Measurements from ENCODE around the gene TLN1.

The TLN1 gene

DNA sequence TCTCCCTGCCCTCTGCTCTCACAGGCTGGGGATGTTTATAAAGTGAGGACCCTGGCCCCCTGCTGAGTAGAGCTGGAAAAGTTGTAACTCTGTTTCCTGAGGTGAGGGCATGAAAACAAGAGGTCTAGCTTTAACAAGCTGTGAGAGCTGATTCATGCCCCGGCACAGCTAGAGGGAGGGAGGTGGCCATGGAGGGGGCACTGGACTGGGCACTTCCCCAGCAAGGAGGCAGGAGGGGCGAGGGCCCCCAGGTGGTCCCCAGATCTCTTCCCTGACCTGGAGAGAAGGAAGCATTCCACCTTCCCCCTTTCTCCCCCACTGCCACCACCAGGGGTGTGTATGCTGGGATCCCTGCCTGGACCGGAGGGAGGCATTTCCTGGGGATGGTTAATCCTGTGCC lies 22.3 kb upstream of the TLN1 start, which contains the start of gene MSMP:
Gene MSMP (minus strand): TSS at position 13 of the 400 bp plus-strand sequence. CDS start 147 bp downstream, outside the sequence.
- DNase-seq: no peak

DNA sequence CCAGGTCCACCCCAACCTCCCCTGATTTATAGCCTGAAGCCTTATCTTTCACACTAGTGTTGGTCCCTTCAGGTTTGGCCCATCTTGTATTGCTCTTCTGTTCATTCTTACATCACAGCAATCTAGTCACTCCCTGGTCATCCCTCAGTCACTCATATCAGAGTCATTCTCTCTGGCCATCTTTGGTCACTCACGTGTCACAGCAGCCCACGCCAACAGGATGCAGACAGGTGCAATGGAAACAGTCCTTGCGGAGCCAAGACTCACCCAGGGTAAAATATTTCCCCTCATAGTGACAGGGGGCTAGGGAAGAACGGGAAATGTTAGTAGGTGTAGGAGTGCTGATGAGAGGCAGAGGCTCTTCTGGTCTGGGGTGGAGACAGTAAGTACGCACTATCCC lies 21.5 kb upstream of the TLN1 start:
- no peak for DNase-seq

DNA sequence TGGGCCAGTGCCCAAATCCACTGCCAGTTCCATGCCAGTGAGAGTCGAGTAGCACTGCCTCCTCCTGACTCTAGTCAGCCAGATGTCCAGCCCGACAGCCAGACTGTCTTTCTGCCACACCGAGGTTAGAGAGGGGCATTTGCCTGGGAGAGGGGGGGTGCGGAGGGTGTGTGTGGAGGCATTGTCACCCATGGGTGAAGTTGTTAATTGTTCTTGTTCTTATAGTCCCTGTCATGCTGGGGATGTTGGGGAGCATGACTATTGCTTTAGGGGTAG lies 18.2 kb upstream of the TLN1 start:
- no peak for DNase-seq

DNA sequence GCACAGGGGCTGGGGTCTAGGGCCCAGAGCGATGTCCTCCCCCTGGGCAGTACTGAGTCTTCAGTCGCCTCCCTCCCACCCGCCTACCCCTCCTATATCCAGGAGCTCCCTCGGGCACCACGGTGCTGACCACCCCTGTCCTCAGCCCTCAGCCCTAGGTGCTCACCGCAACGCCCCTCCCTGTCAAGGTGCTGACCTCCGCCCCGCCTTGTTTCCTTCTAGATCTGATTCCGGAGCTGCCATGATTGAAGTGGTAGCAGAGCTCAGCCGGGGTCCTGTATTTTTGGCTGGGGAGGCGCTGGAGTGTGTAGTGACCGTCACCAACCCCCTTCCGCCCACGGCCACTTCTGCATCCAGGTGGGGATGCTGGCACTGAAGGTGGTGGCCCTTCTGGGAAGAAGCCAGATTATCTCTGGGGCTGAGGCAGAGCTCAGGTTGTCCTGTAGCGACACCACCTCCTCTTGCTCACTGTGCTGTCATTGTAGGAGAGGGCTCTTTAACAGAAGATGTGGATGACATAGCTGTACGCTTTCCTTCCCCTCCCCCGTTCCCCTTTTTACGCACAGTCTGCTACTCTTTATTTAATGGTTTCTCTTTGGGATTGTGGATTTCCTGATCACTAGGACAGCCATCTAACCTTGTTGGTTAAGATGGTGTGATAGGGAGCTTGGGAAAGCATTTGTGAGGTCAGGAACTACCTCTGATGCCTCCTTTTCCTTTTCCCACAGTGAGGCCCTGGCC lies 17.7 kb upstream of the TLN1 start:
- DNase-seq: no peak

DNA sequence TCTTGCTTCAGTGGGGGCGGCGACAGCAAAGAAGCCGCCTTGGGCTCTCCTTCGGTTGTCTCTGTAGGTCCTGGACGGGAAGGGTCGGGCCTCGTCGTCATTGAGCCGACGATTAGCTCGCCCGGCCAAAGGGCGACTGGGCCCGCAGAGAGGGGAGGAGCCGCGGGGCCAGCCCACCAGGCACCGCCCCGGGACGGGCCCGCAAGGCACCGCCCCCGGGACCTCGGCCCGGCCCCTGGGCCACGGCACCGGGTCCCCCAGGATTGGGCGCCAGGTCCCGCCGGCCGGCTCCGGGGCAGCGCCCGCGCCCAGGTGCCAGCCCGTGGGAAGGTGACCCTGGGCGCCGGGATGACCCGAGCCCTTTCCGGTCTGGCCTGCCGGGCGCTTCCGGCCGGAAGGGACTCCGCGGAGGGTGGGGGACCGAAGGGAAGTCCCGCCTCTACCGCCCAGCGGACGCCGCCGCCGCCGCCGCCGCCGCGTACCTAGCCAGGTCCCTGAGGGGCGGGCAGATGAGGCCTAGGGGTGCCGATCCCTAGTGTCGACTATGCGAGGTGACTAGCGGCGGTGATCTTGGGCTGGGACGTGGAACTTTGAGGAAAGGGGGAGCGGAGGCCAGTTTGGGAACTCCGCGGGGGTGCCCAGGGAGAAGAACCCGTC lies 17.0 kb upstream of the TLN1 start, which contains the start of the genes GBA2 and RGP1:
Gene GBA2 (minus strand): TSS at position 371 of the 657 bp plus-strand sequence. CDS start 524 bp downstream, outside the sequence.
Gene RGP1 (plus strand): TSS at position 430 of the 657 bp plus-strand sequence. CDS start 469 bp downstream, outside the sequence.
- DNase-seq: peak; percentile 40

DNA sequence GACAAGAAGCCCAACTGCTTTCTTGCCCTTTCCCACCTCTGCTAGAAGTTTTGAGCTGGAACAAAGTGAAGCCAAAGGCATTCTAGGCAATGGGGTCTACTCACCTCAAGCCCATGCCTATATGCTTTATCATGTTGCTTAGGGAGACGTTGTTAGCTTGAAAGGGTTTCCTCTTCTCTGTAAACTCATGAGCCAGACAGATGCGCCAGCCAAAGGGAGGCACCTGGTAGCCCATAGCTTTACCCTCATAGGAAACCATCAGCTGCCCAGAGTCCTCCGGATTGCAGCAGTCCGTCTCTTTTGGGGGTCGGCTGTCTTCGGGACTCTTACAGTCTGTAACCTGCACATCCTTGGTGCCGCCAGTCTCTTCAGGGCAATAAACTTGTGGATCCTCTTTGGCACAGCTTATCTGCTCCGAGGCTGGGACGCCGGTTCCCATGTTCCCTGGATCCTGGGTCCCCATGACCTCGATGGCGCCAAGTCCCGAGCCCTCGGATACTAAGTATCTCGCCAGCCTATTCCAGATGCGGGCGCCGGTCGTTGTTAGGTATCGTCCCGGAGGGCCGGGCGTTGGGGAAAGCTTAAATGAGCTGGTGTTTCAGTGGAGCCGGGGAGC lies 16.4 kb upstream of the TLN1 start:
- no peak for DNase-seq

DNA sequence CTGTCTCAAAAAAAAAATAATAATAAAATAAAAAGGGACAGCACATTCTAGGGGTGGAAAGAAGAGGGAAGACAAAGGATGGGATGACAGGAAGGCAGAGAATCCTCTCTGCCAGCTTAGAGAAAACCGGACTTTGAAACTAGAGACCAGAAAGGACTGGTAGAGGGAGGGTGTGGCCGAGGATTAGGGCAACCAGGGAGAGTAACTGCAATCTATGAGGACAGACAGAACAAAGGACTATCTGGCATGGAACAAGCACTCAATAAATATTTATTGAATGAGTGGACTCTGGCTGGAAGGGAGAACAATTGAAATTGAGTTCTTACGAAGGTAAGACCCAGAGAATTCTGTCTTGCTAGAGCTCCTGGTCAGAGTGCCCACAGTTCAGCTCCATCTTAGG lies 14.6 kb upstream of the TLN1 start:
- DNase-seq: no peak

DNA sequence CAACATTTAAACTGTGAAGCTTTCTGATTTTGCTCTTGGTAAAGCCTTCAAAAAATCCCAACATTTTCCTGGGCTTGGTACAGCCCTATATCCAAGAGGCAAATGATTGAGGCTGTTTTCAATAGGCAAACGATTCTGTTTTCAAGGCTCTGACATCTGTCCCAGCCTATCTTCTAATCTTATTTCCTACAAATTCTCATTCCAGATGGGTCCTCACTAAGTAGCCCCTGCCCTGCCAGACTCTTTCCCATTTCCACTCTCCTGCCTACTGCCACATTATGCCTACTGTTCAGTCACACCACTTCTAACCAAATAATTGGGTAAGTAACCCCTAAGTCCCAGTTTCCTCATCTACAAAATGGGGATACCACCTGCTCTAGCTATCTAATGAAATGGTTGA lies 13.6 kb upstream of the TLN1 start:
- DNase-seq: no peak

DNA sequence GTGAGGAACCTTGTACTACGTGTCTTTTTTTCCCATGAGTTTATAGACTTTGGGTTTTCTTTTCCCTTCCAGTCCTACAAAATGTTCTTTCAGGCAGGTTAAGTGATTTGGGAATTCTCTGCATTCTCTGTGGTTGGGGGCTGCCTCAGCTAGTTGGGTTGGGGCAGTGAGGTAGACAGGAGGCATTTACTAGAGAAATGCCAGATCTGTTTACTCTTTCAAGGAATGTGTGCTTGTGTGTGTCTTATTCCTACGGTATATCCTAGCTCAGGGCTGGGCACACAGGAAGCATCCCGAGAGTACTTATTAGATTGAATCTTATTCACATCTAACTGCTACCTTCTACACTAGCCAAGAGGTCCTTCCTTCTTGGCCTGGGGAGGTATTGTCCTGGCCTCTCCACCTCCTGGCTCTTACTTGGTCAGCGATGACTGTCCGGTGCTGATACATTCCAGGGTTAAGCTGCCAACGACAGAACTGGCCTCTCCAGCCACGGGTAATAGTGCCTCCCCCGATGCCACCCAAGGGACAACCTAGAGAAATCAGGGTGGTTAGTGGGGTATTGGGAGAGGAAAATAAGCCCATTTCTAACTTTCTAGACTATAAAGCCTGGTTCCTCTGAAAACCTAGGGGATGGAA lies 12.0 kb upstream of the TLN1 start:
- no peak for DNase-seq

DNA sequence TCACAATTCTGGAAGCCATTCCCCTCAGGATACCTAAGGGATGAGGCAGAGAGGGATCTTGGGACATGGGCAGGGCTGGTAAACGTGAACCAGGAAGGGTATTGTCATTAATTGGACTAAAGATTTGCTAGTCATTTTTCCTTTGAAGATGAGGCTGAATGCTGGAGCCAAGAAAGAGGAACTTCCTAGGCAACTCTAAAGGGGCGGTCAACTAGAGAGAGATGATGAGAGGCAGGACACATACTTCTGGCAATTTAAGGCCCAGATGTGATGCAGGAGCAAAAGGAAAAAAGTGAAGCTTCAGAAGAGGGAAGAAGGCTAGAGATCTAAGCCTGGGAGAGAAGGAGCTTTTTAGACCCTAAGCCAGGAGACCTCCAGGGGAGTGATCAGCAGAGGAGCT lies 11.5 kb upstream of the TLN1 start:
- no peak for DNase-seq

DNA sequence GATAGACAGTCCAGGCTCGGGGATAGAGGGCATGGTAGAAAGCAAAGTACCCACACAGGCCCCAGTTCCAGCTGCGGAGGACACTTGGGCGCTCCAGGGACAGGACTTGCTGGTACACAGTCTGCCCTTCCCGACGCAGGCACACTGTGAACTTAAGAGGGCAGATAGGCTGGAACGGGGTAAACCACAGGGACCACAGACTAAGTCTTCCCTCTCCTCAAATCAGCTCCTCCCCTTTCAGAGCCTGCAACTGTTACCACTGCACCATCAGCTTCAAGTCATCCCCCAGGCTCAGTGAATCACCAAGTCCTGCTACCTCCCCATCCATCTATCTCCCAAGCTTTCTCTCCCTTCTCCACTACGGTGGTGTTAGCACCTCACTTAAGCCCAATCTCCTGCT lies 9.7 kb upstream of the TLN1 start:
- no peak for DNase-seq

DNA sequence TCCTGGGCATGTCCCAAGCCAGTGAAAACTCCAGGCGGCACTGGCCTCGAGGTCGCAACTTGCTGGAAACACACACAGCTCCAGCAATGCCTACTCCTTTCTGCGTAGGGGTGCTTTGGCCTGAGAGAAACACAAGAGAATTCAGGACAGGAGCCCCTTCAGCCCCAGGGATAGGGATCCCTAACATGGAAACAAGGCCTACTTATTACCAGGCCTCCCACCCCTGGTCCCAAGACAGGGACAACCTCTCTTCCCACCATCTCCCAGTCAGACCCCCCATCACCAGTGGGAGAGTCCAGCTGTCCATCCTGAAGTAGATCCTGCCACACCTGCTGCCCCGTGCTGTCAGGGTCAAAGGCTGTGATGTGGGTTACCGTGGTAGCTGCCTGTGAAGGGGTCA lies 8.2 kb upstream of the TLN1 start:
- DNase-seq: no peak

DNA sequence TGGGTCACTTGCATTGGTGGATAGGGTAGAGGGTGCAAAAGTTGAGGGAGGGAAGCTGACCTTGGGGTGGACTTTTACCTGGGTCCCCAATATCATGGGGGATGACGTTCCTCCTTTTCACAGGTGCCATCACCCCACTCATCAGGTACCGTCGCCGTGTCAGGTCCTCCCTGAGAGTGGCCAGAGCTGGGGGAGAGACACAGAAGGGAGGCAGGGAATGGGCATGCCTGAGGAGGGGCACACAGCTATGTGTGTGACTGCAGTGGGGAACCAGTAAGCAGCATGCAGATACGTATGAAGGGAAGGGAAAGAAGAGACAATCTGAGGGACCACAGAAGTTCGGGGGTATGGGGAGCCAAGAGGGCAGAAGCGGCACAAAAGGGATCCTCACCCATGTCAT lies 6.9 kb upstream of the TLN1 start:
- DNase-seq: no peak

DNA sequence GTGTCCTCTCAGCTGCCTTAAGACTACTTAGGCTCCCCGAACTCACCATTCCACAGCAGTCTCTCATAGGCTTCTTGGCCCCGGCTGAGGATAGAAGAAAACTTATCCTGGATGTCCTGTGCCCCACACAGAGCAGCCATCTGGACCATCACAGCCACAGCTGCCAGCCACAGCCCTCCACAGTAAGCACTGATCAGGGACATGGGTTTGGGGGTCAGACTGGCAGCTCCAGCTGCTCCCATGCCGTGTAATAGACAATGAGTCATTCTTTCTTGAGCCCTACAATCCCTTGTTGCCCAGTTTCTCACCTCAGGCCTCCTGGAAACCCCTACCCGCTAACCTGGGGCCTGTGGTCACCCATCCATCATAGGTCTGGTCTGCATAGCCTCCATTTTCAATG lies 6.2 kb upstream of the TLN1 start:
- no peak for DNase-seq

DNA sequence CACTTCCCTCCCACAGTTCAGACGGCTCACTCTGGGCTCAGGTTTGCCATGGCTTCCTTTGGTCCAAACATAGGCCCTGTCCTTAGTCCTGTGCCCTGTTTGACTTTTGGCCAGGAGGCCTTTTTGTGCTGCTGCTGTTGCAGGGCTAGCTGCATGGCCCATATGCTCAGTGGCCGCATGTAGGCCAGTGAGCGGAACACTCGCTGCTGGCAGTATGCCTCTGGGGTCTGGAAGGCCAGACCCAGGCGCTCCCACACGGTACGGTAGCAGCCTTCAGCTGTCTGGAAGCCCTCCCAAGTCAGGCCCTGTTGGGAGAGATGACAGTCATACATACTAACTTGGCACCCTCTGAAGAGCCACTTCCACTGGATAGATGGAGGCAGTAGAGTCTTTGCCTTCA lies 5.1 kb upstream of the TLN1 start:
- no peak for DNase-seq

DNA sequence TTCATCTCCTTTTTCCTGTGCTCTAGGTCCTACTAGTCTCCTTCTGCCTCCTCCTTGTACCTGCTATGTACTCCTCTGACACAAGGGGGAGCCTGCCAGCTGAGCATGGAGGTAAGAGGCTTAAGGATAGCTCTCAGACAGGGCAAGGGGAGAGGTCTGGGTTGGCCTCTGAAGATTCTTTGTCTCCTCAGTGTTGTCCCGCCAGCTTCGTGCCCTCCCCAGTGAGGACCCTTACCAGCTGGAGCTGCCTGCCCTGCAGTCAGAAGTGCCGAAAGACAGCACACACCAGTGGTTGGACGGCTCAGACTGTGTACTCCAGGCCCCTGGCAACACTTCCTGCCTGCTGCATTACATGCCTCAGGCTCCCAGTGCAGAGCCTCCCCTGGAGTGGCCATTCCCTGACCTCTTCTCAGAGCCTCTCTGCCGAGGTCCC lies 4.2 kb upstream of the TLN1 start:
- DNase-seq: peak; percentile 56

DNA sequence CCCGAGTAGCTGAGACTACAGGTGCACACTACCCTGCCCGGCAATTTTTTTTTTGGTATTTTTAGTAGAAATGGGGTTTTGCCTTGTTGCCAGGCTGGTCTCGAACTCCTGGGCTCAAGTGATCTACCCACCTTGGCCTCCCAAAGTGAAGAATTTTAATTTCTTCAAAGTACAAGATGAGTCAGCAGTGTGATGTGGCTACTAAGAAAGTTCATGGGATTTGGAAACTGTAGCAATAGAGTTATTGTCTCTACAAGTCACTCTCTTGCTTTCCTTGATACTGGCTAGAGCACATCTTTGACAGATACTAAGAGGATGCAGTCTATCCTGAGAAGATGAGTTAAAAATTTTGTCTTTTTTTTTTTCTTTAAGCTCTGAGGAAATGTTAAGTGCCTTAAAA lies 2.1 kb upstream of the TLN1 start:
- DNase-seq: no peak

DNA sequence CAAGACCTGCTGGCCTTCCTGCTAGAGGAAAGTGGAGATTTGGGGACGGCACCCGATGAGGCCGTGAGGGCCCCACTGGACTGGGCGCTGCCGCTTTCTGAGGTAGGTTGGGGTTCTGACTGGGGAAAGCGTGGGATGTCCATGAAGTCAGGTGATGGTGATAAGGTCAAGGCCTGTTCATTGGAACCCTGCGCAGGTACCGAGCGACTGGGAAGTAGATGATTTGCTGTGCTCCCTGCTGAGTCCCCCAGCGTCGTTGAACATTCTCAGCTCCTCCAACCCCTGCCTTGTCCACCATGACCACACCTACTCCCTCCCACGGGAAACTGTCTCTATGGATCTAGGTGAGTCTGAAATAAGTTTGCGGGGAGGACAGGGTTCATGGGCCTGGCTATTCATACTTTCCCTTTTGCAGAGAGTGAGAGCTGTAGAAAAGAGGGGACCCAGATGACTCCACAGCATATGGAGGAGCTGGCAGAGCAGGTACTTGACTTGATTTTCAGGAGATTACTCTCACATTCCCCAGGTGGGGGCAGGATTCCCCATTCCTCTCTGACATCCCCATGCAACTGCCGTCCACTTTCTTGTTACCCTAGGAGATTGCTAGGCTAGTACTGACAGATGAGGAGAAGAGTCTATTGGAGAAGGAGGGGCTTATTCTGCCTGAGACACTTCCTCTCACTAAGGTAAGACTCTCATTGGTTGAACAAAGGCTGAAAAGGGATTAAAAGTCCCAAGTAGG lies 976 bp upstream of the TLN1 start:
- peak; percentile 34 for DNase-seq

DNA sequence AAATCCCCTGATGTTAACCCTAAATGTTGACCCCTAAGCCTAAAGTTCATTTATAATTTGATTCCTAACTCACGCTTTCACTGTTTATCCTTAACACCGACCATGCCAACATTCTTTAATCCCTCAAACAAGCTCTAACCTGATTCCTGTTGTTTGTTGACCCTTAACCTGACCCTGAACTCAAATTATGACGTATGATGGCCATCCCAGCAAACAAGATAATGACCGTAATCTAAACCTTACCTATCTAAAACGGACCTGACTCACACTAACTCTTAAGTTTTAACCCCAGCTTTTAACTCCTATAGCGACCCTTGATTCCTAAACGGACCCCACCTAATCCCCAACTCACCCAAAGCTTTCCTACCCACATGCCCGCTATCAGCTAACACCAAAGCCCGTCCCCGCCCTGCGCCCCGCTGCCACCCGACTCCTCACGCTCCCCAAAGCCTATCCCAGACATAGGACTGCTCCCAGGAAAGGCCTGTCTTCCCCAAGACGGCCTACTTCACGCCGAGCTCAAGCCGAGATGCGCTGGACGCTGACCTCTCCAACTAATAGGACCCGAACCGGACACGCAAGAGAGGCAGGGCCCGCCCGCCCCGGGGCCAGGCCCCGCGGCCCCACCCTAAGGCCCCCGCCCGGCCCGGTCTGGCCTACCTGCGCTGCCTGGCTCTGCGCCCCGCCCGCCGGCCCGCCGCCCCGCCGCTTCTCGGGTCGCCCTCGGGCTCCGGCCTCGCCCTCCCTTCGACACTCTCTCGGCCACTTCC lies 395 bp downstream of the TLN1 start:
- DNase-seq: no peak

DNA sequence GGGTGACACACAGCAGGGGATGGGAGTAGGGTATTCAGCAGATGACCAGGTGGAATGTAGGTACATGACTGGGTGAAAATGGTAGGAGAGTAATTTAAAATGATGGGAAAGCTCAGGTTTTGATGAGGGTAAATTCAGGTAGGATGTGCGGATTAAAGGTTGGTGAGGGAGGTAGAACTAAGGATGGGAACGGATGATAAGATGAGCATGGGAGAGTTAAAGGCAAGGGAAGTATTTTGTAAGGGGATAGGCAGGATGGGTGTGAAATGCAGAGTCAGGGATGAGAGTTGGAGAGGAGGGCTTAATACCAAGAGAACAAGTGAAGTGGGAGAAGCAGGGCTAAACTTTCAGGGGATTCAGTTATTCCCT lies 1.5 kb downstream of the TLN1 start:
- DNase-seq: no peak

DNA sequence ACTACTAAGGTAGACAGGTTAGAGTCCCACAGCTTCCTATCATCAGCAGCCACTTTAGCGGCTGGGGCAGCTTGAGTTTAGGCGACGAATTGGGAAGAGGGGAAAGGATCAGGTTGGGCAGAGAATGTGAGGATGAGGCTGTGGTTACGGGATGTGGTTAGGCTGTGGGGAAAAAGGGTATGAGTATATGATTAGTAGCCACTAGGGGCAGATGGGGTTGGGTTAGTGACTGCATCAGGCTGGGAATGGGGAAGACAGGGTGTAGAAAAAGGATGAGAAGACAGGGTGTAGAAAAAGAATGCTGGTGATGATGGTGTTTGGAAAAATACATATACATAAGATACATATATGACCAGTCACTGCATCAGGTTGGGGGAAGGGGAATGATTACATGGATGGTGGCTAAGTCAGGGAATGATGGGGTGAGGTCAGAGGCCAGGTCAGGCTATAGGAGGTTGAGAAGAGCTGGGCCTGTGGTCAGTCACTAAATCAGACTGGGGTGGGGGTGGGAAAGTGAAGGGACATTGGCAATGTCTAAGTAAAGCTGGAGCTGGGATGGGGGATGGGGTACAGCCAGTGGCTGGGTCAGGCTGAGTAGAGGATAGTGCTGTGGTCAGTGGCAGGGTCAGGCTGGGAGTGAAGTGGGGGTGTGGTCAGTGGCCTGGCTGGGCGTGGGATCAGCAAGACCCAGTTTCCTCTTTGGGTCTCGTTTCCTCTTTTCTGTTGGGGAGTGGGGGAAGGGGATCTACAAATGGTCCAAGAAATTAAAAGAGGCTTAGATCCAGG lies 2.1 kb downstream of the TLN1 start:
- peak; percentile 83 for DNase-seq

All from amniotic stem cell (primary cell).